ENCODE measurements around the gene LYST. TPM values are rescaled to one million over a fixed set of nuclear protein-coding genes. Genes with fewer than 3 reads are reported as not detected.

LYST gene
- total RNA-seq, 4 donors from 2014 or later: 48.0 to 62.8 (median 61.0) TPM

- H3K36me3 ChIP-seq: peaks cover 0 to 57% (median 0%) of the 10 kb centered on the region in 3 donors
- no peaks in the 10 kb centered on the region for H3K27me3 ChIP-seq
- 97 to 98% methylated on average over 13 of the region's 13 CpGs for WGBS, 2 donors
- DNase-seq (ENCODE audit: low spot score in 2 of 2): no peak
- TF ChIP-seq POLR2A (IDR thresholded peaks at IDR 0.05): no peak
- H3K4me1 ChIP-seq: no peaks in the 10 kb centered on the region
- no peaks in the 10 kb centered on the region for H3K9me3 ChIP-seq
- no peak overlapping the region for H3K27ac ChIP-seq
- no peak overlapping the region for H3K4me3 ChIP-seq
Observed at GRCh38 chr1:235737751-235738150, 129.0 kb downstream of the LYST start.

GRCh38 chr1:235736263-235736662, 130.4 kb downstream of the LYST start:
- no peak for DNase-seq (ENCODE audit: low spot score in 2 of 2)
- H3K27ac ChIP-seq: no peak overlapping the region
- no peak overlapping the region for H3K4me3 ChIP-seq
- H3K4me1 ChIP-seq: no peaks in the 10 kb centered on the region
- no peaks in the 10 kb centered on the region for H3K27me3 ChIP-seq
- TF ChIP-seq EP300 (IDR thresholded peaks at IDR 0.05): no peak
- no peak for TF ChIP-seq CTCF (IDR thresholded peaks at IDR 0.05)
- TF ChIP-seq POLR2A (IDR thresholded peaks at IDR 0.05): no peak
- H3K9me3 ChIP-seq: no peaks in the 10 kb centered on the region
- peaks cover 0 to 49% (median 0%) of the 10 kb centered on the region in 3 donors for H3K36me3 ChIP-seq

GRCh38 chr1:235735621-235736020, 131.1 kb downstream of the LYST start:
- peaks cover 0 to 42% (median 0%) of the 10 kb centered on the region in 3 donors for H3K36me3 ChIP-seq
- no peaks in the 10 kb centered on the region for H3K4me1 ChIP-seq
- no peaks in the 10 kb centered on the region for H3K9me3 ChIP-seq
- WGBS, 2 donors: 78 to 82% methylated on average over 2 of the region's 2 CpGs
- no peak overlapping the region for H3K27ac ChIP-seq
- TF ChIP-seq EP300 (IDR thresholded peaks at IDR 0.05) (no peak), CTCF (IDR thresholded peaks at IDR 0.05) (no peak), POLR2A (IDR thresholded peaks at IDR 0.05) (no peak)
- DNase-seq (ENCODE audit: low spot score in 2 of 2): no peak
- H3K4me3 ChIP-seq: no peak overlapping the region
- H3K27me3 ChIP-seq: no peaks in the 10 kb centered on the region

- TF ChIP-seq CTCF (IDR thresholded peaks at IDR 0.05) (no peak), EP300 (IDR thresholded peaks at IDR 0.05) (no peak), POLR2A (IDR thresholded peaks at IDR 0.05) (no peak)
- no peaks in the 10 kb centered on the region for H3K27me3 ChIP-seq
- H3K36me3 ChIP-seq: peaks cover 0 to 39% (median 0%) of the 10 kb centered on the region in 3 donors
- H3K27ac ChIP-seq: no peak overlapping the region
- H3K9me3 ChIP-seq: no peaks in the 10 kb centered on the region
- DNase-seq (ENCODE audit: low spot score in 2 of 2): no peak
- H3K4me3 ChIP-seq: no peak overlapping the region
- no peaks in the 10 kb centered on the region for H3K4me1 ChIP-seq
Observed at GRCh38 chr1:235734335-235734734, 132.4 kb downstream of the LYST start.

GRCh38 chr1:235730007-235730406, 136.7 kb downstream of the LYST start:
- peaks cover 0 to 40% (median 2%) of the 10 kb centered on the region in 3 donors for H3K36me3 ChIP-seq
- 82 to 89% methylated on average over 1 of the region's 1 CpG for WGBS, 2 donors
- no peaks in the 10 kb centered on the region for H3K27me3 ChIP-seq
- TF ChIP-seq EP300 (IDR thresholded peaks at IDR 0.05): no peak
- no peak for DNase-seq (ENCODE audit: low spot score in 2 of 2)
- H3K9me3 ChIP-seq: no peaks in the 10 kb centered on the region
- no peaks in the 10 kb centered on the region for H3K4me1 ChIP-seq
- H3K4me3 ChIP-seq: no peak overlapping the region
- H3K27ac ChIP-seq: no peak overlapping the region

- H3K36me3 ChIP-seq: peaks cover 0 to 69% (median 2%) of the 10 kb centered on the region in 3 donors
Observed at GRCh38 chr1:235726557-235726956, 140.1 kb downstream of the LYST start.

More at GRCh38 chr1:235726557-235726956, 140.1 kb downstream of the LYST start:
- WGBS, 2 donors: 92 to 96% methylated on average over 1 of the region's 1 CpG
- no peak overlapping the region for H3K4me3 ChIP-seq
- TF ChIP-seq POLR2A (IDR thresholded peaks at IDR 0.05) (no peak), EP300 (IDR thresholded peaks at IDR 0.05) (no peak), CTCF (IDR thresholded peaks at IDR 0.05) (no peak)
- no peak overlapping the region for H3K27ac ChIP-seq
- no peaks in the 10 kb centered on the region for H3K9me3 ChIP-seq
- no peaks in the 10 kb centered on the region for H3K27me3 ChIP-seq
- DNase-seq (ENCODE audit: low spot score in 2 of 2): no peak
- no peaks in the 10 kb centered on the region for H3K4me1 ChIP-seq

All from tibial nerve (tissue), 4 donors.